Measurements from ENCODE around the gene FAM209A.
"Not testable (repeated sequence)": the region's sequence is repeated elsewhere in the genome, so short reads cannot be mapped to it uniquely, and the experiment has no call there.

FAM209A gene

DNA sequence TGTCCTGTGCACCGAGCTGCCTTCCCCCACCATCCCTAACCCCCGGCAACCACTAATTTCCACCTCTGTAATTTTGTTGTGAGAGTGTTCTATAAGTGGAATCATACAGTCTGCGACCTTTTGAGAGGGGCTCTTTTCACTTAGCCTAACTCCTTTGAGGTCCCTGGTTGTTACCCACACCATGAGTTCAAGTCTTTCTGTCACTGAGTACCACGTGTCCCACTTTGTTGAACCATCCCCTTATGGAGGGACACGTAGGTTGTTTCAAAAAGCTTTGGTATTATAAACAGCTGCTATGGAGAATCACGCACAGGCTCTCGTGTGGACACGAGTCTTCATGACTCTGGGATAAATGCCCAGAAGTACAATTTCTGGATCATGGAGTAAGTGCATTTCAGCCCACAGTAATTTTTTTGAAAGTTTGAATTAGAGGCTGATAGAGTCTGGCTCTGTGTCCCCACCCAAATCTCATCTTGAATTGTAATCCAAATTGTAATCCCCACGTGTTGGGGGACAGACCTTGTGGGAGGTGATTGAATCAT lies 18.0 kb downstream of the FAM209A start:
- DNase-seq, result no peak

- DNase-seq, result no peak
These were observed 27.0 kb downstream of the FAM209A start for GRCh38 chr20:56551571-56551970.

DNA sequence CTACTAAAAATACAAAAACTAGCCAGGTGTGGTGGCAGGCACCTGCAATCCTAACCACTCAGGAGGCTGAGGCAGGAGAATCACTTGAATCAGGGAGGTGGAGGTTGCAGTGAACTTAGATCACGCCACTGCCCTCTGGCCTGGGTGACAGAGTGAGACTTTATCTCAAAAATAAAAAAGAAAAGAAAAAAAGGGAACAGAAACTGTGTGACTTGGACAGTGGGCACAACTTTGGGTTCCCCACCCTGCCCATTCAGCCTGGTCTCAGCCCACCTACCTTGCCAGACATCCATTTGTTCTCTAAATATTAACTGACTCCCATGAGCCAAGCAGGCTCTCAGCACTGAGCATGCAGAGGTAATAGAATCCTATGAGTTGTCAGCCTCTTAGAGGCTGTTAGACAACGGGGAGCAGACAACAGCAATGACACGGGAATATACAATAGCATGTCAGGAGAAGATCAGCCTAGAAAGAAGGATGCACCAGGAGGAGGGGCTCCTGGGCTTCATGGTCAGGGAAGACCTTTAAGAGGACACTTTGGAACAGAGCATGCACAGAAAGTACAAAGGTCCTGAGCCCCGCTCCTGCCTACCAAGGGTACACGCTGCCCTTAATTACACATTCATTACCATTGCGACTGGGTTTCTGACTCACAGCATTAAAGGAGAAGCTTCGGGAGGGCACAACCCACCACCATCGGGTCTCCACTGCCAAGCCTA lies 28.5 kb downstream of the FAM209A start:
- no peak for DNase-seq

DNA sequence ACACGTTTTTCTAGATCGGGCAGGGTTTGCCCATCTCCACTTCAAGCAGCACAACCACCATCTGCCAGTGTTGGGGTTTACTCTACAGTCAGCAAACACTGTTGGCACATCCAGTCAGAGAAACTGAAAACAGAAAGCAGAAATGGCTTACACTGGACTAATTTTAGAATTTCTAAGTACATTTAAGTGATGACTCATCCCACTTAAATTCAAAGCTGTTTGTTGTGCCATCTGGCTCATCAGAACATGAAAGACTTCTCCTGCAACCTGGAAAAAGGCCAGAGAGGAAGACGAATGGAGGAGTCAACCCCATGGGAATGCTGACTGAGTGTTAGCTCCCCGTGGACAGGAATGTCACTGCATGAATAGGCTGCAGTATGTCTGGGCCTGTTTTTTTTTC lies 30.3 kb downstream of the FAM209A start:
- no peak for DNase-seq

DNA sequence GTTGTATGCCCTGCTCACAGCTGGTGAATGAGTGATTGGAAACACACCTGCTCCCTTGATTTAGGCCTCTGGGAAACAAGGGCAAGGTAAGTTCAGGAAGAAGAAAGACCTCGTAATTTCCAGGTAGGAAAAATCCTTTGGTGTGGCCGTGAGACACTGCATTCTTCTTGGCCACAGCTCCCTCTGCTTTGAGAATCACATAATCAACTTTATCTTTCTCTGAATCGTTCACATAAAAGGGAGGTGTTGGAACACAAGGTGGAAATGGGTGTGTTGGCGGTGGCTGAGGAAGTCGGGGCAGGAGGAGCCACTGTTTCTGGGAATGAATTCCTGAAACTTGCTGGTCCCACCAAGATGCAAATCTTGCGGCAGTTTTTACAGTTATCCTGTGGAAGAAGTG lies 34.4 kb downstream of the FAM209A start:
- DNase-seq, result no peak

DNA sequence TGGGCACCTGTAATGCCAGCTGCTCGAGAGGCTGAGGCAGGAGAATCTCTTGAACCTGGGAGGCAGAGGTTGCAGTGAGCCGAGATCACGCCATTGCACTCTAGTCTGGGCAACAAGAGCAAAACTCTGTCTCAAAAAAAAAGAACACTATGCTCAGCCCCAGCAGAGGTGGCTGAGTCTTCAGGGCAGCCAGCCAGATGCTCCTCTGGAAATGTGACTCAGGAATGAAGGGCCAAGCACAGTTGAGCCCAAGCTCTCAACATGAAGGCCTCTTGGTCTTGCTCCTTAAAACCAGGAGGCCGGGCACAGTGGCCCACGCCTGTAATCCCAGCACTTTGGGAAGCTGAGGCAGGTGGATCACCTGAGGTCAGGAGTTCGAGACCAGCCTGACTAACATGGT lies 40.0 kb downstream of the FAM209A start:
- DNase-seq, result not testable (repeated sequence)

DNA sequence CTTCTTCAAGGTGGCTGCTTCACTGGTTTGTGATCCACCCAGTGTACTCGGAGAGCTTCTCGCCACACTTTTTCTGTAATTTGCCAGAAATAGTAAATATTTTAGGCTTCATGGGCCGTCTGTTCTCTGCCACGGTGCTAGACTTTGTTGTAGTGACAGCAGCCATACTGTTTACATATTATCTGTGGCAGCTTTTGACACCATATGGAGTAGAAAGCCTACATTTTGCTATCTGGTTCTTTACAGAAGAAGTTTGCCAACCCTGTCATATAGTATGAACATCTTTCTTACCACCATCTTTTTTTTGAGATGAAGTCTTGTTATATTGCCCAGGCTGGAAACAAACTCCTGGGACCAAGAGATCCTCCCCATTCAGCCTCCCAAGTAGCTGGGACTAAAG lies 41.0 kb downstream of the FAM209A start:
- DNase-seq, result no peak

GRCh38 chr20:56566621-56567020 lies 42.1 kb downstream of the FAM209A start:
- DNase-seq, result no peak

DNA sequence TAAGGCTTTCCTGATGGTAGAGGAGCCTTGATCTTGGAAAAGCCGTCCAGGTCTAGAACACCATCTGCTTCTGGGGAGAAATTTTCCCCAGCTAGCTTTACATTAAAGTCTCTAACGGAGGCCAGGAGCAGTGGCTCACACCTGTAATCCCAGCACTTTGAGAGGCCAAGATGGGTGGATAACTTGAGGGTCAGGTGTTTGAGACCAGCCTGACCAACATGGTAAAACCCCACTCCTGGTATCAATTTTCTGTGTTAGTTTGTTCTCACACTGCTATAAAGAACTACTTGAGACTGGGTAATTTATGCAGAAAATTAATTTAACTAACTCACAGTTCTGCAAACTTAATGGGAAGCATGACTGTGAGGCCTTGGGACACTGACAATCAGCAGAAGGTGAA lies 46.3 kb downstream of the FAM209A start:
- no peak for DNase-seq

GRCh38 chr20:56572172-56572571 lies 47.6 kb downstream of the FAM209A start:
- no peak for DNase-seq

- no peak for DNase-seq
These were observed 49.4 kb downstream of the FAM209A start for GRCh38 chr20:56573986-56574385.

- DNase-seq, result no peak
These were observed 50.1 kb downstream of the FAM209A start for GRCh38 chr20:56574531-56575142.

GRCh38 chr20:56575157-56575556 lies 50.6 kb downstream of the FAM209A start:
- no peak for DNase-seq
